8988T (cell line): ENCODE data around the gene HYAL4.
"Not testable (repeated sequence)": the region's sequence is repeated elsewhere in the genome, so short reads cannot be mapped to it uniquely, and the experiment has no call there.

ENCODE experiments used
- DNase-seq: peaks from one replicate; pipeline ENCODE4 v3.0.0; 2011

Gene HYAL4

DNA sequence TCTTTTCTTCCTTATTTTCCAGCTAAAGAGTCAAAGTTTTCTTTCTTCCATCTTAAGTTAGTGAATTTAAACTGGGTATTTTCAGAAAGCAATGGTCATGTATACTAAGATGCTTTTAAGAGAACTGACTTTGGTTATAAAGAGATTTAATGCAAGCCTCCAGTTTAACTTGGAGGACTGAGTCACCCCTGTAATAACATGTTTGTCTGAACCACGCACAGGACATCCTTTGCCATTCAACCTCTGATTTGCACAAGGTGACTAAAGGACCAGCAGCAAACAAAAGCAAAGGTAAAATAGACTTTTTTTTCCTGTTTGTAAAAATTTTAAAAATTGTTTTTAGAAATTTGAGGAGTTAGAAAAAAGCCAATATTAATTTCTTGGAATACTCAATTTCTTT lies 2.9 kb downstream of the HYAL4 start:
- no peak for DNase-seq

DNA sequence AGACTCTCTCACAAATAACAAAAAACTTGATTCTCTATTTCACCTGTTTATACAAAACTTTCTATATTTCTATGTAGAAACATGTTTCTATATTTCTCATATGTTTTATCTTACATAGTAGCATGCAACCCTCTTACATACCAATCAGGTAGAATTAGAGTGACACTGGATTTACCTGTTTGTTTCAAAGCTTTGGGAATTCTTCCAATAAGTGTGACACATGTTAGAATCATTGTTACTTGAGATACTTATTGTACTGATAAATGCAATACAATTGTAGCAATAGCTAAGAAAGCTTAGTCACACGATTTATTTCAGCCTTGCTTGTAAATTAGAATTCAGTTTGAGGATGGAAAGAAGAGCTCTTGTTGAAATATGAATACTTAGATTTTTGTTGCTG lies 4.9 kb downstream of the HYAL4 start:
- DNase-seq = no peak

DNA sequence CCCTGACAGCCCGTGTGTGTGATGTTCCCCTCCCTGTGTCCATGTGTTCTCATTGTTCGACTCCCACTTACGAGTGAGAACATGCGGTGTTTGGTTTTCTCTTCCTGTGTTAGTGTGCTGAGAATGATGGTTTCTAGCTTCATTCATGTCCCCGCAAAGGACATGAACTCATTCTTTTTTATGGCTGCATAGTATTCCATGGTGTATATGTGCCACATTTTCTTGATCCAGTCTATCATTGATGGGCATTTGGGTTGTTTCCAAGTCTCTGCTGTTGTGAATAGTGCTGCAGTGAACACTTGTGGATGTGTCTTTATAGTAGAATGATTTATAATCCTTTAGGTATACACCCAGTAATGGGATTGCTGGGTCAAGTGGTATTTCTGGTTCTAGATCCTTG lies 6.4 kb downstream of the HYAL4 start:
- not testable (repeated sequence) for DNase-seq

DNA sequence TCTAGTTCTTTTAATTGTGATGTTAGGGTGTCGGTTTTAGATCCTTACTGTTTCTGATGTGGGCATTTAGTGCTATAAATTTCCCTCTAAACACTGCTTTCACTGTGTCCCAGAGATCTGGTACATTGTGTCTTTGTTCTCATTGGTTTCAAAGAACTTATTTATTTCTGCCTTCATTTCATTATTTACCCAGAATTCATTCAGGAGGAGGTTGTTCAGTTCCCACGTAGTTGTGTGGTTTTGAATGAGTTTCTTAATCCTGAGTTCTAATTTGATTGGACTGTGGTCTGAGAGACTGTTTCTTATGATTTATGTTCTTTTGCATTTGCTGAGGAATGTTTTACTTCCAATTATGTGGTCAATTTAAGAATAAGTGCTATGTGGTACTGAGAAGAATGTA lies 9.3 kb downstream of the HYAL4 start:
- DNase-seq = not testable (repeated sequence)

DNA sequence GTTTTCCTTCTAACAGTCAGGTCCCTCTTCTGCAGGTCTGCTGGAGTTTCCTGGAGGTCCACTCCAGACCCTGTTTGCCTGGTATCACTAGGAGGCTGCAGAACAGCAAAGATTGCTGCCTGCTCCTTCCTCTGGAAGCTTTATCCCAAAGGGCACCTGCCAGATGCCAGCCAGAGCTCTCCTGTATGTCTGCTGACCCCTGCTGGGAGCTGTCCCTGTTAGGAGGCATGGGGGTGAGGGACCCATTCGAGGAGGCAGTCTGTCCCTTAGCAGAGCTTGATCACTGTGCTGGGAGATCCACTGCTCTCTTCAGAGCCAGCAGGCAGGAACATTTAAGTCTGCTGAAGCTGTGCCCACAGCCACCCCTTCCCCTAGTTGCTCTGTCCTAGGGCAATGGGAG lies 11.5 kb downstream of the HYAL4 start:
- not testable (repeated sequence) for DNase-seq

DNA sequence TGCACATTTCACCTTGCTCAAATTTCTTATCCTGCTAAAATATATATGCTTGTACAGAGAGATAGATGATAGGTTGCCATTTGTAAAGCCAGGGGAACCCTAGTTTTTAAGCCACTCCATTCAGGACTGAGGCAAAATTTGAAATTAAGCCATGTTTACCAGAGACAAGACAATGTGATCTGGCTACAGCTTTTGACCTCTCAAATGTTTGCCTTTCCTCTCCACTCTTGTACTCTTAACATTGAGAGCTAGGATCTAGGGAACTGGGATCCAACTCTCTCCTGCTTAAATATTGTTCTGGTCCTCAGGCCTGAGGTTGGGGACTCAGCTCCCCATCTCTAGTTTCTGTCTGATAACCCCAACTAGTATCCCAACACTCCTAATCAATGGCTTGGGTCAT lies 15.9 kb downstream of the HYAL4 start:
- no peak for DNase-seq

DNA sequence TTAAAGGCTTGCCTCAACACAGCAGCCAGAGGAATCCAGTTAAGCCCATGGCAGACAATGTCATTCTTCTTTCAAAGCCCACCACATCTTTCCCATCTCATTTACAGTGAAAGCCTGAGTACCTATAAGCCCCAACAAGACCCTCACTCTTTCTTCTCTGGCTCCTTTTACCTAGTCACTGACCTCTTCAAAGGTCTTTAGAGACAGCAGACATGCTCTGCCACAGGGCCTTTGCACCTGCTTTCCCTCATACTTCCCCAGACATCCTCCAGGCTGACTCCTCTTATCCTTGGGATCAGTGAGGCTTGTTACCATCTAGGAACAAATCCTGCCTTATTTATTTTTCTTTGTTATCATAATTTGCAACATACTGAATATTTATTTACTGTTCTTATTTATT lies 17.8 kb downstream of the HYAL4 start:
- no peak for DNase-seq

DNA sequence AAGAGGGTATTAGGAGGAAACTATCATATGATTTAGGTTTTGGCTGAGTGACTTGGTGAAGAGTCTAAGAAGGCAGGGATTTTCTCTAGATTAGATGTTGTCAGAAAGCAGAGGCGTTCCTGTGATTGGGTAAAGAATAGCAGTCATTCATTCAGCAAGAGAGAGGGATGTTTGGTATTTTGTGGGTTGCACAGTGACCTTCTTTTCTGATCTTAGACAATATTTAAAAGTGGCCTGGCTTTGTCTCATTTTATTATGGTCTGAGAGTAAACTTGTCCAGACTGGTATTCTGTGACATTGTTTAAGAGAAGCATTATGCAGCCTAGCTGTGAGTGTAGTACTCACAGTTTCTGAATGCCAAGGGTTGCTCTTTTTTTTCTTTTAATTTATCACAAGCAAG lies 18.5 kb downstream of the HYAL4 start:
- no peak for DNase-seq

DNA sequence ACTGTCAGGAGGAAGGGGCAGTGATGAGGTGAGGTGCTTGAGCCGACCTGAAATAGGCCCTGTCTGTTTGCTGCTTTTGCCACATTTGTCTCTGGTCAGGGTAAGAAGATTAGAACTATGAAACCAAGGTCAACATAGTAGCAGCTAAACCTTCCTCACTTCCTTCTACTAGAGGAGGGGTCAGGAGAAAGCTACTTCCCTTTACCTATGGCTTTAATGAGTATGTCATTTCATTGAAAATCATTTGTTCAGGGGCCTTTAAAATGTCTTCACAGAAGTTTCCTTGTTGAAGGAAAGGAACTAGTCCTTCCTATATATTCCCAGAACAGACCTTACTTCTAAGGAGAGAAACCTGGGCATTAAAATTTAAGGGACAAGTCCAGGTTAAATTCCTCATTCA lies 19.0 kb downstream of the HYAL4 start:
- DNase-seq = no peak

DNA sequence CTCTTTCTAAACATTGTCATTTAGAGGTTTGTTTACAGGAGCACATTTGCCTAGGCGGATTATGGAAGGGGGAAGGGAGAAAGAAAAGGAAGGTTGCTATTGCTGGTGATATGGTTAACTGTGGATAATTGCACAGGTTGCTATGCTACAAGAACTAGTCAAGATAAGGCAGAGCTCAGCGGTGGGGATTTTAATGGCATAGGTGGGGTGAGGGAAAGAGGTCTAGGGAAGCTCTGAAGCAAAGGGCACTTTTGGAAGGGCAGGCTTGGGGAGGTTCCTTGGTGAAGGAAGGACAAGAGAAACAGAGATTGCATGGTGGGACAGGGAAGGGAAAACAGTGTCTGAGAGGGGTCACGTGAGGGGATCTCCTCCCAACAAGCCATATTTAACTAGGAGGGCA lies 19.5 kb downstream of the HYAL4 start:
- DNase-seq = no peak

DNA sequence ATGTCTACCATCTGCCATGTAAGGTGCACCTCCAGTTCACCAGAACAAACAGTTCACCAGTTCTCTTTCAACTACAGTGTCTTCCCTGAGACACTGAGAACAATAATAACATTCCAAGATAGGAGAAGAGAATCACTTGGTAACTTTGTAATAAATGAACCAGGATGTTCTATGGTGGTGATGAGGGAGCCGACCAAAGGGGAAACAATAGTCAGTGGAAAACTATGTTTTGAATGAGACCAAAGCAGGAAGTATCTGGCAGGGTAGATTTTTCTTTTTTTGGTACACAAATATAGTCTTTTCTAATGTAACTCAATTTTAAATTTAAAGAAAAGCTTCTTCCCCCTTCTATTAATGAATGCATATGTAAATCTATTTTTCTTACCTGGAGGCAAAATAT lies 20.0 kb downstream of the HYAL4 start:
- no peak for DNase-seq

DNA sequence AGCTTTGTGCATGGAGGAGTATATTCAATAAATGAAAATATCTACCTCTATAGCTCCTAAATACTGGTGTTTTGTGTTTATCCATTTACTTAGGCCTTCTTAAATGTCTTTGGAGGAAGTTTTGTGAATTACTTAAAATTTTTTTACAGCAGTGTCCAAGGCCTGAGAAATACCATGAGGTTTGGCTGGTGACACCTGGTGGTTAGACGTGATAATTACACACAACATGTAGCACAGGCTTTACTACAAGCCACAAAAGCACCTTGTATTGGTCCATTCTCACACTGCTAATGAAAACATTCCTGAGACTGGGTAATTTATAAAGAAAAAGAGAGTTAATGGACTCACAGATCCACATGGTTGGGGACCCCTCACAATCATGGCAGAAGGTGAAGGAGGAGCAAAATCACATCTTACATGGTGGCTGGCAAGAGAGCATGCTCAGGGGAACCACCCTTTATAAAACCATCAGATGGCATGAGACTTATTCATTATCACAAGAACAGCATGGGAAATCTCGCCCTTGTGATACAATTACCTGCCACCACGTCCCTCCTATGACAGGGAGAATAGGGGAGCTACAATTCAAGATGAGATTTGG lies 20.6 kb downstream of the HYAL4 start:
- no peak for DNase-seq

DNA sequence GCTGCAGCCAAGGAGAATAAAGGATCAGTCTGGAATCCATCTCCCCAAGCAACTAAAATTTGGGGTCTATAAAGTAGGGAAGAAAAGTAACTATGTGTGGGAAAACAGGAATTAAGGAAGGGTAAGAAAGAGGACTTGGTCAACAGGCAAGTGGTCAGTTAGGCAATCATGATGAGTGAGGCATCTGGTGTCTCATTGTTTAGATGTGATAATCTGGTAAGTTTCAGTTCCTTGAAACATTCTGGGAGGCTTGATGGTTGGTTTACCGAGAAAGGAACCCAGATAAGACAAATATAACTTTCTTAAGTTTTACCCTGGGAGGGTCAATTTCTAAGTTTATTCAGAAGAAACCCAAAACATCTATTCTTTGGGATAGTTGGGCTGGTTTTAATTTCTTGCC lies 22.3 kb downstream of the HYAL4 start:
- DNase-seq = no peak

DNA sequence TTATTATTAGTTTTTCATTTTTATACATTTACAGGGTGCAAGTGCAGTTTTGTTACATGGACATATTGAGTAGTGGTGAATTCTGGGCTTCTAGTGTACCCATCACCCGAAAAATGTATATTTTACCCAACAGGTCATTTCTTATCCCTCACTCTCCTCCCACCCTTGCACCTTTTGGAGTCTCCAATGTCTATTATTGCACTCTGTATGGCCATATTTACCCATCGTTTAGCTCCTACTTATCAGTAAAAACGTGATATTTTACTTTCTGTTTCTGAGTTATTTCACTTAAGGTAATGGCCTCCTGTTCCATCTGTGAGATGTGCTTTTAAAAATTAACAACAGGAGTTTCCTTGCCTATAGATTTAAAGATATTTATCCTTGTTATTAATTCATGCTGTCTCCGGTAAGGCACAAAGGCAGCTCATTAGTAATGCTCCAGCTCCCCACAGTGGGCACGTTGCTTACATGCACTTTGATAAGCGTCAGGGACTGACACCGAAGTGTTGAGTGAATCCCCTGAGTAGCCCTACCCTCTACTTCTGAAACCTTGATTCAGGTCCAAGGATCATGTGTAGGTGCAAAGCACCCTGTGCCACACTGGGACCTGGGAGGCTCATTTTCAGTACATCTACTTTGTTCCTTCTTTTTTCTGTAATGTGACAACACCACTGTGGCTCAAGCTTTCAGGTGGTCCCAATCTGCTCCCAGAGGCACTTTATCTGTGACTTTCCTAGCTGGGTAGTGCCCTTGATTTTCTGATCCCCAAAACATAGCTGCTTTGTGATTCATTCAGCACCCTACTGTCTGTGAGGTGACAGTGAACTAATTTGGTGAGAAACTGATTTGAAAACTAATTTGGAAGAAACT lies 27.3 kb downstream of the HYAL4 start:
- peak; percentile 7 for DNase-seq

DNA sequence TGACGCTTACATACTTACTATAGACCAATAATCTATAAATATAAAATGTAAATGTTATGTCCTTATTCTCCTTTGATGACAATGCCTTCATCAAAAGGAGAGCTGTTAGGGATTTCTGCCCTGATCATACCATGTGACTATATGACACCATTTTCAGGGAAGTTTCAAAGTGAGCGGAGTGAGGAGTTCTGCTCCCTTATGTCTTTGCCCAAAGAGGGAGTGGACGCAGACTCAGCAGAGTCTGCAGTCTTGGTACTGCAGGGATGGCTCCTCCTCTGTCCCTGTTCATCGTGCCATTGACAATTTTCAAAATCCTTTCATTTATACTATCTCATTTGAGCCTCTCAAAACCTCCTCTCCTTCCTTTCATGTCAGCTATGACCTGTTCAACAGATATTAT lies 27.9 kb downstream of the HYAL4 start:
- DNase-seq = no peak

DNA sequence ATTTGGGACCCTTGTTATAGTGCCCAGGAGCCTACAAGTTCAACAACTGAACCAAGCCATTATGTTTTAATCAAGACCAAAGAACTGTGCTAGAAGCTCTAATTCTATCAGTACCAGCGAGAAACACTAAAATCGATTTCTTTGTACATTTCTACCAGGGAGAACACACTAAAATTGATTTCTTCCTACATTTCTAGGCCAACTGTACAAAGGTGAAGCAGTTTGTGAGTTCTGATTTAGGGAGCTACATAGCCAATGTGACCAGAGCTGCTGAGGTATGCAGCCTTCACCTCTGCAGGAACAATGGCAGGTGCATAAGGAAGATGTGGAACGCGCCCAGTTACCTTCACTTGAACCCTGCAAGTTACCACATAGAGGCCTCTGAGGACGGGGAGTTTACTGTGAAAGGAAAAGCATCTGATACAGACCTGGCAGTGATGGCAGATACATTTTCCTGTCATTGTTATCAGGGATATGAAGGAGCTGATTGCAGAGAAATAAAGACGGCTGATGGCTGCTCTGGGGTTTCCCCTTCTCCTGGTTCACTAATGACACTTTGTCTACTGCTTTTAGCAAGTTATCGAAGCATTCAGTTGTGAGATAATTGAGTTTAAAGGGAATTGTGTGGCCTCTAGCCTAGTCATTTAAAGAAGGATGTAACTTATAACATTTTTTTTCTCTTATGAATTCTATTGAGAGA lies 31.7 kb downstream of the HYAL4 start:
- no peak for DNase-seq

DNA sequence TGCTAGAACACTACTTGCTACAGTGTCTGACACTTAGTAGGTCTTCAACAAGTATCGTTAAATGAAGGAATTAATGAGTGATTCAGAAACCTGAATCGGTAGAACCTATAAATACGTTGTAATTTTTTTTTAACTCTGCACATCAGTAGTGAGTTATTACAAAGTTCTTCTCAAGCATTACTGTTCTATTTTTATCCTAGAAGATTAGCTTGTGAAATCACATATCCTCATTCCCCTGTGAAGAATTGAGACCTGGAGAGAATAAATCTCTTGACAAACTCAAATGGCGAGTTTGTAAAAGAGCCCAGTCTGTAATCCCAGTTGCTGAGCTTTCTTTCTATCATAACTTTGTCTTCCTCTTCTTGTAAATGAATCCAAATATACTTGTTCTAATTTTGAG lies 34.7 kb downstream of the HYAL4 start:
- DNase-seq = no peak

DNA sequence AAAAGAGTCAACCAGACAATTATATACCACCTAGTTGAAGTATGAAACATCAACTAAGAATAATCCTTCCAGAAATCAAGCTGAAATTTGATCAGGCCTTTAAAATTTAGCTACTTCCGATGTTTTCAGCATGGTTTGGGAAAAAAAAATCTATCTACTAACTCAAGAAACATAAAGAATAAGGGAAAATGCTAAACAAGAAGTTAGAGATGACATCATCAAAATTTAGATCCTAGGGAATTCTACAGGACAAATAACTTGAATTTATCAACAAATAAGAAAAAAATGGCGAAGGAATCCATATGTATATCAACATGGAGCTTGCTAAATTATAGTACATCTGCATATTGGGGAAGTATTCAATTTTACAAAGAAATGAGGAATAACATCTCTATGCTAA lies 36.3 kb downstream of the HYAL4 start:
- DNase-seq = no peak

DNA sequence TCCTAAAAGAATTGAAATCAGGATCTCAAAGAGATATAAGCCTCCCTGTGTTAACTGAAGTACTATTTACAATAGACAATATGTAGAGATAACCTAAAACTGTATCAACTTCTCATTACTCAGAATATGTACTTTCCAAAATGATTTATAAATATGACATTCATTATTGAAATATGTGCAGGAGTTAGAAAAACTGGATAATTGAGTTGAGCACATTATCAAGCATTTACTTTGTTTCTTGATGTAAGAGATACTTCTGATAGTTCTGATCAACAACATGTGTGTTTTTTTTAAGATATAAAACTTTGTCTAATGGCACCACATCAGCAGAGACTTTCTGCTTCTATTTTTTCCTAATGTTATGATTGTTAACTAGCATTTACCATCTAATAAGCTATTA lies 38.2 kb downstream of the HYAL4 start:
- no peak for DNase-seq

DNA sequence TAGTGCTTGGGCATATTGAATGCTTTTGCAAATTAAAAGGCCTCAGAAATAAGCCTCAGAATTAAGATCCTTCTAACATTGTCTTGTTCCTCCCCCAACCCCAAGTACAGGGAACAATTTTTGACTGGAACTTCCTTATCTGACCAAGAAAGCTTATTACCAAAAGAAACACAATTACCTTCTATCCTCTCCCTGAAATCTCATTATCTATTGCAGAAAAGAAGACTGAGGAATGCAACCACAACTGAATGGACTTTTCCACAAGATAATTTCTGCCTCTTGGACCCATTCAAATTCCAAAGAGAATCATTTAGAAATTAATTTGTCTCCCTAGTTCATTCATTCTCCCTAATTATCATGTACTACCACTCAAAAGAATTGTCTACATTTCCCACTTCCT lies 43.2 kb downstream of the HYAL4 start:
- DNase-seq = no peak

DNA sequence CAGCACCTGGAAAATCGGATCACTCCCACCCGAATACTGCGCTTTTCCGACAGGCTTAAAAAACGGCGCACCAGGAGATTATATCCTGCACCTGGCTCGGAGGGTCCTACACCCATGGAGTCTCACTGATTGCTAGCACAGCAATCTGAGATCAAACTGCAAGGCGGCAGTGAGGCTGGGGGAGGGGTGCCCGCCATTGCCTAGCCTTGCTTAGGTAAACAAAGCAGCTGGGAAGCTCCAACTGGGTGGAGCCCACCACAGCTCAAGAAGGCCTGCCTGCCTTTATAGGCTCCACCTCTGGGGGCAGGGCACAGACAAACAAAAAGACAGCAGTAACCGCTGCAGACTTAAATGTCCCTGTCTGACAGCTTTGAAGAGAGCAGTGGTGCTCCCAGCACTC lies 49.8 kb downstream of the HYAL4 start:
- not testable (repeated sequence) for DNase-seq

DNA sequence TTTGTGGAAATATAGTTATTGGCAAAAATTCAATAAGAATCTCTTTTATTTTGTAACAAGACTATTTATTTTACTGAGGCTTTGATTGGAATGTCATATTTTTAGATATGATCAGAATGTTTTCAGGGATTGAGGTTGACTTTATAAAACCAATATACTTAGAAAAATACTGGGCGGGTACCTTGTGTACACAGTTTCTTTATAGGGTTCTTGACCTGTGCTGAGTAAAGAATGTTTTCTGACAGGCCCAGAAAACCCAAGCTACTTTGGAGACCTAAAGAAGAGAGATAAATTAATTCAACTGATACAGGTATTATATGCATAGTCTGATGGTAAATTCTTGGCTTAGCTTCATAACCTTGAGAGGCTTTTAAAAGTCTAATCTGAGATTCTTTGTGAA lies 56.1 kb downstream of the HYAL4 start:
- no peak for DNase-seq

DNA sequence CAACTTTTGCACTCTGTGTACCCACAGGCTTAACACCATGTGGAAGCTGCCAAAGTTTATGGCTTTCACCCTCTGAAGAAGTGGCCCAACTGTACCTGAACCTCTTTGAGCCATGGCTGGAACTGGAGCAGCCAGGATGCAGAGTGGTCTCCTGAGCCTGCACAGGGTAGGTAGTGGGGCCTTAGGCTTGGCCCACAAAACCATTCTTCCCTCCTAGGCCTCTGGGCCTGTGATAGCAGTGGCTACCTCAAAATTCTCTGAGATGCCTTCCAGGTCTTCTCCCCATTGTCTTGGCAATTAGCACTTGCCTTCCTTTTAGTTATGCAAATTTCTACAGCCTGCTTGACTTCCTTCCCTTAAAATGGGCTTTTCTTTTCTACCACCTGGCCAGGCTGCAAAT lies 60.7 kb downstream of the HYAL4 start:
- DNase-seq = no peak

DNA sequence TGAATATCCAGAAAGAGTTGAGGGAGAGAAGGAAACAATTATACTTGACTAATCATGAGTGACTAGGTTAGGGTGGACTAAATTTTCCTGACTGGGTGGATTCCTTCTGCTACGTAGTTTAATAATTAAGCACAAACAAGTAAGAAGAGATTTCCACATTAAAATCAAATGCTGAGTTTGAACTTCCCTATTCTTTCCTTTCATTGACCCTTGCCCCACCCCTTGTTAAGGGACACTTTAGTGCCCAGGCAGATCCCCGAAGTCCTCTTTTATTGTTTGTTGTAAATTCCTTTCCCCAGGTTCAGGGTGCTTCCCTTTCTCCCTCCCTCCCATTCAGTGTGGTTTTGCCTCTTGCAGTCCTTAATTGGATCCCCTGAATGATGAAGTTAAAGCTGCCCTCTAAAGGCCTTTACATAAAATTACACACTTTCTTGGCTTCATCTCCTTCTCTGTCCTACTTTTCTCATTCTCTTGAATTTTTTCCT lies 71.3 kb downstream of the HYAL4 start:
- DNase-seq = no peak
